ENCODE measurements around the gene UNCX.

The UNCX gene

GRCh38 chr7:1250901-1251300, 18.2 kb downstream of the UNCX start:
- Histone ChIP-seq H3K27ac (ENCODE audit: low read length, poor library complexity, severe bottlenecking) (no peak overlapping the region), H3K4ac (ENCODE audit: low read depth in 1 of 2, low read length in 2 of 2) (no peak overlapping the region), H3K4me2 (ENCODE audit: low read length, poor library complexity, severe bottlenecking) (no peak overlapping the region), H2BK5ac (ENCODE audit: low read depth, low read length, poor library complexity, severe bottlenecking) (no peak overlapping the region), H3K23ac (ENCODE audit: low read length in 2 of 2) (no peak overlapping the region), H4K91ac (ENCODE audit: low read length) (no peak overlapping the region), H2BK120ac (ENCODE audit: low read depth, low read length) (no peak overlapping the region), H3K27me3 (ENCODE audit: control insufficient read depth in 1 of 2, insufficient read depth in 1 of 2, low read length in 2 of 2) (peaks cover 89 to 90% of the 10 kb centered on the region in 2 experiments), H3K4me1 (ENCODE audit: control insufficient read depth, insufficient read depth, low read depth, low read length) (peaks cover 15% of the 10 kb centered on the region), H4K8ac (ENCODE audit: low read length) (no peak overlapping the region), H3K14ac (ENCODE audit: low read length in 2 of 2) (no peak overlapping the region), H3K9me3 (ENCODE audit: control insufficient read depth, low read length) (no peaks in the 10 kb centered on the region), H3K18ac (ENCODE audit: low read depth in 1 of 2, low read length in 2 of 2) (no peak overlapping the region), H3K79me1 (replicated peaks; ENCODE audit: low read length, poor library complexity, severe bottlenecking) (no peaks in the 10 kb centered on the region), H2AK5ac (ENCODE audit: low read length, severe bottlenecking) (no peak overlapping the region), H2BK12ac (ENCODE audit: low read length in 2 of 2) (no peak overlapping the region), H3K9ac (ENCODE audit: low read length) (no peak overlapping the region), H3K36me3 (ENCODE audit: control insufficient read depth in 1 of 2, insufficient read depth in 2 of 2, low read depth in 1 of 2, low read length in 2 of 2) (no peaks in the 10 kb centered on the region), H3K4me3 (ENCODE audit: insufficient read depth in 1 of 2, low read depth in 1 of 2, low read length in 2 of 2) (no peak overlapping the region), H2BK15ac (ENCODE audit: low read depth, poor library complexity, severe bottlenecking) (no peak overlapping the region), H2AFZ (ENCODE audit: low read depth, low read length) (no peak overlapping the region)
- no peak for DNase-seq
- WGBS, result 87% methylated on average over 8 of the region's 8 CpGs

GRCh38 chr7:1251796-1252539, 19.3 kb downstream of the UNCX start:
- Histone ChIP-seq H3K9ac (ENCODE audit: low read length) (no peak overlapping the region), H3K27ac (ENCODE audit: low read length, poor library complexity, severe bottlenecking) (no peak overlapping the region), H2BK12ac (ENCODE audit: low read length in 2 of 2) (no peak overlapping the region), H2BK120ac (ENCODE audit: low read depth, low read length) (no peak overlapping the region), H3K36me3 (ENCODE audit: control insufficient read depth in 1 of 2, insufficient read depth in 2 of 2, low read depth in 1 of 2, low read length in 2 of 2) (no peaks in the 10 kb centered on the region), H3K14ac (ENCODE audit: low read length in 2 of 2) (no peak overlapping the region), H3K4me1 (ENCODE audit: control insufficient read depth, insufficient read depth, low read depth, low read length) (peaks cover 15% of the 10 kb centered on the region), H2BK15ac (ENCODE audit: low read depth, poor library complexity, severe bottlenecking) (no peak overlapping the region), H3K18ac (ENCODE audit: low read depth in 1 of 2, low read length in 2 of 2) (no peak overlapping the region), H3K4me2 (ENCODE audit: low read length, poor library complexity, severe bottlenecking) (no peak overlapping the region), H3K4me3 (ENCODE audit: insufficient read depth in 1 of 2, low read depth in 1 of 2, low read length in 2 of 2) (no peak overlapping the region), H3K79me1 (replicated peaks; ENCODE audit: low read length, poor library complexity, severe bottlenecking) (no peaks in the 10 kb centered on the region), H2BK5ac (ENCODE audit: low read depth, low read length, poor library complexity, severe bottlenecking) (no peak overlapping the region), H4K8ac (ENCODE audit: low read length) (no peak overlapping the region), H2AK5ac (ENCODE audit: low read length, severe bottlenecking) (no peak overlapping the region), H4K91ac (ENCODE audit: low read length) (no peak overlapping the region), H3K9me3 (ENCODE audit: control insufficient read depth, low read length) (no peaks in the 10 kb centered on the region), H3K4ac (ENCODE audit: low read depth in 1 of 2, low read length in 2 of 2) (no peak overlapping the region), H2AFZ (ENCODE audit: low read depth, low read length) (no peak overlapping the region), H3K27me3 (ENCODE audit: control insufficient read depth in 1 of 2, insufficient read depth in 1 of 2, low read length in 2 of 2) (peaks cover 86 to 91% of the 10 kb centered on the region in 2 experiments), H3K23ac (ENCODE audit: low read length in 2 of 2) (no peak overlapping the region)
- no peak for DNase-seq
- WGBS, result 72% methylated on average over 21 of the region's 25 CpGs

GRCh38 chr7:1252540-1253090, 19.9 kb downstream of the UNCX start:
- Histone ChIP-seq H3K9ac (ENCODE audit: low read length) (no peak overlapping the region), H3K4me1 (ENCODE audit: control insufficient read depth, insufficient read depth, low read depth, low read length) (peaks cover 11% of the 10 kb centered on the region), H3K79me1 (replicated peaks; ENCODE audit: low read length, poor library complexity, severe bottlenecking) (no peaks in the 10 kb centered on the region), H2AK5ac (ENCODE audit: low read length, severe bottlenecking) (no peak overlapping the region), H2AFZ (ENCODE audit: low read depth, low read length) (no peak overlapping the region), H2BK12ac (ENCODE audit: low read length in 2 of 2) (no peak overlapping the region), H2BK120ac (ENCODE audit: low read depth, low read length) (no peak overlapping the region), H3K4me2 (ENCODE audit: low read length, poor library complexity, severe bottlenecking) (no peak overlapping the region), H3K4me3 (ENCODE audit: insufficient read depth in 1 of 2, low read depth in 1 of 2, low read length in 2 of 2) (no peak overlapping the region), H3K14ac (ENCODE audit: low read length in 2 of 2) (no peak overlapping the region), H3K27ac (ENCODE audit: low read length, poor library complexity, severe bottlenecking) (no peak overlapping the region), H4K91ac (ENCODE audit: low read length) (no peak overlapping the region), H3K4ac (ENCODE audit: low read depth in 1 of 2, low read length in 2 of 2) (no peak overlapping the region), H3K23ac (ENCODE audit: low read length in 2 of 2) (no peak overlapping the region), H3K18ac (ENCODE audit: low read depth in 1 of 2, low read length in 2 of 2) (no peak overlapping the region), H3K27me3 (ENCODE audit: control insufficient read depth in 1 of 2, insufficient read depth in 1 of 2, low read length in 2 of 2) (peaks cover 88 to 92% of the 10 kb centered on the region in 2 experiments), H2BK5ac (ENCODE audit: low read depth, low read length, poor library complexity, severe bottlenecking) (no peak overlapping the region), H4K8ac (ENCODE audit: low read length) (no peak overlapping the region), H3K36me3 (ENCODE audit: control insufficient read depth in 1 of 2, insufficient read depth in 2 of 2, low read depth in 1 of 2, low read length in 2 of 2) (no peaks in the 10 kb centered on the region), H3K9me3 (ENCODE audit: control insufficient read depth, low read length) (no peaks in the 10 kb centered on the region), H2BK15ac (ENCODE audit: low read depth, poor library complexity, severe bottlenecking) (no peak overlapping the region)
- 88% methylated on average over 17 of the region's 17 CpGs for WGBS
- no peak for DNase-seq

- H3K4me2 ChIP-seq (ENCODE audit: low read length, poor library complexity, severe bottlenecking), result no peak overlapping the region
- no peak overlapping the region for H3K4me3 ChIP-seq (ENCODE audit: insufficient read depth in 1 of 2, low read depth in 1 of 2, low read length in 2 of 2)
- H2AFZ ChIP-seq (ENCODE audit: low read depth, low read length), result no peak overlapping the region
- H3K27ac ChIP-seq (ENCODE audit: low read length, poor library complexity, severe bottlenecking), result no peak overlapping the region
- DNase-seq, result no peak
- H2BK5ac ChIP-seq (ENCODE audit: low read depth, low read length, poor library complexity, severe bottlenecking), result no peak overlapping the region
- H3K4ac ChIP-seq (ENCODE audit: low read depth in 1 of 2, low read length in 2 of 2), result no peak overlapping the region
- no peak overlapping the region for H4K91ac ChIP-seq (ENCODE audit: low read length)
- no peak overlapping the region for H2AK5ac ChIP-seq (ENCODE audit: low read length, severe bottlenecking)
- H3K79me1 ChIP-seq (replicated peaks; ENCODE audit: low read length, poor library complexity, severe bottlenecking), result no peaks in the 10 kb centered on the region
- peaks cover 82 to 89% of the 10 kb centered on the region in 2 experiments for H3K27me3 ChIP-seq (ENCODE audit: control insufficient read depth in 1 of 2, insufficient read depth in 1 of 2, low read length in 2 of 2)
- no peak overlapping the region for H3K9ac ChIP-seq (ENCODE audit: low read length)
- no peak overlapping the region for H3K18ac ChIP-seq (ENCODE audit: low read depth in 1 of 2, low read length in 2 of 2)
- H3K9me3 ChIP-seq (ENCODE audit: control insufficient read depth, low read length), result no peaks in the 10 kb centered on the region
- no peak overlapping the region for H2BK12ac ChIP-seq (ENCODE audit: low read length in 2 of 2)
- no peak overlapping the region for H2BK120ac ChIP-seq (ENCODE audit: low read depth, low read length)
- WGBS, result 91% methylated on average over 20 of the region's 20 CpGs
- H3K4me1 ChIP-seq (ENCODE audit: control insufficient read depth, insufficient read depth, low read depth, low read length), result peaks cover 2% of the 10 kb centered on the region
- no peak overlapping the region for H4K8ac ChIP-seq (ENCODE audit: low read length)
- no peak overlapping the region for H3K23ac ChIP-seq (ENCODE audit: low read length in 2 of 2)
- H2BK15ac ChIP-seq (ENCODE audit: low read depth, poor library complexity, severe bottlenecking), result no peak overlapping the region
- no peaks in the 10 kb centered on the region for H3K36me3 ChIP-seq (ENCODE audit: control insufficient read depth in 1 of 2, insufficient read depth in 2 of 2, low read depth in 1 of 2, low read length in 2 of 2)
- H3K14ac ChIP-seq (ENCODE audit: low read length in 2 of 2), result no peak overlapping the region
These were observed 21.1 kb downstream of the UNCX start for GRCh38 chr7:1253681-1254181.
